Measurements from ENCODE around the gene GRIN3B. TPM values are rescaled to one million over a fixed set of nuclear protein-coding genes. Genes with fewer than 3 reads are reported as not detected.

GRIN3B gene
- total and polyA plus RNA-seq, 2 of the 8 experiments (the other 6 are each of a cell fraction or from before 2014, with no cell fraction given): 0.45 to 1.0 TPM

GRCh38 chr19:956766-957440 lies 43.3 kb upstream of the GRIN3B start:
- H3K23ac ChIP-seq (ENCODE audit: insufficient read length): no peak overlapping the region
- no peak overlapping the region for H2AK5ac ChIP-seq (ENCODE audit: low read depth, low read length)
- peak overlapping the region; percentile 78 for H2BK5ac ChIP-seq (ENCODE audit: low read depth, low read length)
- CTCF ChIA-PET (ENCODE audit: partially characterized antibody): interaction anchor here (0.6 to 3.6 kb wide), 6 partner anchors 11 to 75 kb away, joined by 3 to 16 read pairs (median 3); no protein-coding TSS in a partner anchor
- H3K9me3 ChIP-seq (ENCODE audit: insufficient read depth in 2 of 2, low read depth in 1 of 2, low read length in 1 of 2): no peaks in the 10 kb centered on the region
- H3K79me1 ChIP-seq (ENCODE audit: low read depth, low read length): peaks cover 11% of the 10 kb centered on the region
- H3K18ac ChIP-seq (ENCODE audit: extremely low read depth, low read length): peak overlapping the region; percentile 19; the same call in 1 of the 2 replicates
- no peak overlapping the region for H3K4ac ChIP-seq (replicated peaks; ENCODE audit: insufficient read length, low read depth, low read length)
- H2BK12ac ChIP-seq (ENCODE audit: low read depth, low read length): 0 out of 2 replicates have a peak overlapping the region, but pooled peaks have one; percentile 27
- H4K8ac ChIP-seq (ENCODE audit: extremely low read depth, insufficient read depth, low read length): peak overlapping the region; percentile 57
- H3K56ac ChIP-seq (replicated peaks; ENCODE audit: insufficient read length, low read depth, low read length): no peak overlapping the region
- no peaks in the 10 kb centered on the region; a peak in 1 of 8 replicates for H3K36me3 ChIP-seq (ENCODE audit: control insufficient read depth in 2 of 4, insufficient read depth in 4 of 4, low read length in 3 of 4)
- no peak overlapping the region for H2AFZ ChIP-seq (ENCODE audit: low read length)
- WGBS, 2 experiments (ENCODE audit: extremely low coverage in 1 of 2, insufficient coverage in 1 of 2, insufficient read length in 1 of 2, insufficient replicate concordance in 2 of 2, low coverage in 1 of 2, low lambda C conversion rate in 2 of 2, missing lambda C conversion rate in 1 of 2): 68% methylated on average over 18 of the region's 27 CpGs; no CpG with 5 or more reads in 1 of the 2 experiments
- TF ChIP-seq POU5F1 (IDR thresholded peaks at IDR 0.05; ENCODE audit: low read depth, low read length): no peak
- TF ChIP-seq BCL11A (IDR thresholded peaks at IDR 0.05; ENCODE audit: low read depth in 2 of 2, low read length in 2 of 2): no peak
- no peak for TF ChIP-seq NANOG (IDR thresholded peaks at IDR 0.05; ENCODE audit: insufficient read depth, low read depth, low read length, poor library complexity, severe bottlenecking)
- TF ChIP-seq, protein P1, sequence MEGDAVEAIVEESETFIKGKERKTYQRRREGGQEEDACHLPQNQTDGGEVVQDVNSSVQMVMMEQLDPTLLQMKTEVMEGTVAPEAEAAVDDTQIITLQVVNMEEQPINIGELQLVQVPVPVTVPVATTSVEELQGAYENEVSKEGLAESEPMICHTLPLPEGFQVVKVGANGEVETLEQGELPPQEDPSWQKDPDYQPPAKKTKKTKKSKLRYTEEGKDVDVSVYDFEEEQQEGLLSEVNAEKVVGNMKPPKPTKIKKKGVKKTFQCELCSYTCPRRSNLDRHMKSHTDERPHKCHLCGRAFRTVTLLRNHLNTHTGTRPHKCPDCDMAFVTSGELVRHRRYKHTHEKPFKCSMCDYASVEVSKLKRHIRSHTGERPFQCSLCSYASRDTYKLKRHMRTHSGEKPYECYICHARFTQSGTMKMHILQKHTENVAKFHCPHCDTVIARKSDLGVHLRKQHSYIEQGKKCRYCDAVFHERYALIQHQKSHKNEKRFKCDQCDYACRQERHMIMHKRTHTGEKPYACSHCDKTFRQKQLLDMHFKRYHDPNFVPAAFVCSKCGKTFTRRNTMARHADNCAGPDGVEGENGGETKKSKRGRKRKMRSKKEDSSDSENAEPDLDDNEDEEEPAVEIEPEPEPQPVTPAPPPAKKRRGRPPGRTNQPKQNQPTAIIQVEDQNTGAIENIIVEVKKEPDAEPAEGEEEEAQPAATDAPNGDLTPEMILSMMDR (IDR thresholded peaks at IDR 0.05; ENCODE audit: control extremely low read depth in 1 of 3, insufficient read depth in 1 of 3, low read depth in 1 of 3, low read length in 3 of 3): no peak
- peak; percentile 87 for TF ChIP-seq TEAD4 (IDR thresholded peaks at IDR 0.05; ENCODE audit: low read depth, low read length)
- no peak for TF ChIP-seq MAX (IDR thresholded peaks at IDR 0.05)
- TF ChIP-seq ZNF274 (IDR thresholded peaks at IDR 0.05; ENCODE audit: borderline replicate concordance, extremely low read depth, low read length): no peak
- no peak overlapping the region; a peak in 1 of 7 replicates for H3K9ac ChIP-seq (replicated peaks in 1 of 4; ENCODE audit: extremely low read depth in 1 of 4, low read depth in 3 of 4, low read length in 3 of 4)
- DNase-seq (ENCODE audit: low read depth in 1 of 2, low spot score in 2 of 2): peak in 1 of 2 experiments; percentile 65
- no peak overlapping the region for H4K5ac ChIP-seq (ENCODE audit: insufficient read length, low read depth, low read length)
- H3K4me1 ChIP-seq (replicated peaks in 1 of 4; ENCODE audit: control insufficient read depth in 3 of 4, insufficient read depth in 4 of 4, low read length in 3 of 4): peaks cover 5 to 52% (median 28%) of the 10 kb centered on the region in 4 experiments
- peaks cover 0 to 1% of the 10 kb centered on the region in 2 experiments for H4K20me1 ChIP-seq (replicated peaks in 1 of 2; ENCODE audit: control insufficient read depth in 1 of 2, insufficient read depth in 2 of 2, low read length in 2 of 2)
- no peak for FAIRE-seq
- peak overlapping the region; percentile 65; the same call in 1 of the 2 replicates for H3K27ac ChIP-seq (ENCODE audit: low read depth, low read length)
- H2BK120ac ChIP-seq (replicated peaks; ENCODE audit: low read depth, low read length): peak overlapping the region; percentile 0
- H3K4me2 ChIP-seq (ENCODE audit: insufficient read depth in 1 of 2, low read depth in 2 of 2, low read length in 2 of 2): no peak overlapping the region; a peak in 1 of 4 replicates
- H2BK20ac ChIP-seq (ENCODE audit: low read length): no peak overlapping the region; the same call in 1 of the 2 replicates
- H4K91ac ChIP-seq (replicated peaks; ENCODE audit: insufficient read length, low read length): no peak overlapping the region
- H3K14ac ChIP-seq (ENCODE audit: insufficient read length): no peak overlapping the region
- peaks cover 0 to 26% of the 10 kb centered on the region in 2 experiments; a peak in 1 of 4 replicates for H3K79me2 ChIP-seq (ENCODE audit: control insufficient read depth in 1 of 2, insufficient read depth in 2 of 2, low read length in 2 of 2)
- H2BK15ac ChIP-seq (ENCODE audit: low read length): no peak overlapping the region
- H3K4me3 ChIP-seq (ENCODE audit: extremely low read depth in 1 of 4, insufficient read depth in 2 of 4, low read depth in 3 of 4, low read length in 4 of 4): no peak overlapping the region
- H3K23me2 ChIP-seq (ENCODE audit: low read depth, low read length): no peaks in the 10 kb centered on the region; the same call in 1 of the 2 replicates
- POLR2A ChIA-PET (ENCODE audit: partially characterized antibody): interaction anchor here (0.6 to 2.3 kb wide), 8 partner anchors 8 to 94 kb away, joined by 3 to 6 read pairs (median 4); partner anchors contain the start of genes CNN2 and WDR18
- H3K27me3 ChIP-seq (replicated peaks in 1 of 4; ENCODE audit: control insufficient read depth in 3 of 4, extremely low read depth in 1 of 4, insufficient read depth in 3 of 4, low read length in 3 of 4): no peaks in the 10 kb centered on the region

Data from H1 (cell line).